GM18519 (cell line): ENCODE measurements around the gene CRB1.
"Not testable (repeated sequence)": the region's sequence is repeated elsewhere in the genome, so short reads cannot be mapped to it uniquely, and the experiment has no call there.

Source experiments
- ATAC-seq: cut with Tn5 transposase; IDR thresholded peaks from one replicate; pipeline ENCODE4 v1.9.1; 2021; ENCODE audit warnings: mild to moderate bottlenecking, moderate library complexity; ENCODE audit not compliant: unreplicated experiment, low FRiP score

Gene CRB1

DNA sequence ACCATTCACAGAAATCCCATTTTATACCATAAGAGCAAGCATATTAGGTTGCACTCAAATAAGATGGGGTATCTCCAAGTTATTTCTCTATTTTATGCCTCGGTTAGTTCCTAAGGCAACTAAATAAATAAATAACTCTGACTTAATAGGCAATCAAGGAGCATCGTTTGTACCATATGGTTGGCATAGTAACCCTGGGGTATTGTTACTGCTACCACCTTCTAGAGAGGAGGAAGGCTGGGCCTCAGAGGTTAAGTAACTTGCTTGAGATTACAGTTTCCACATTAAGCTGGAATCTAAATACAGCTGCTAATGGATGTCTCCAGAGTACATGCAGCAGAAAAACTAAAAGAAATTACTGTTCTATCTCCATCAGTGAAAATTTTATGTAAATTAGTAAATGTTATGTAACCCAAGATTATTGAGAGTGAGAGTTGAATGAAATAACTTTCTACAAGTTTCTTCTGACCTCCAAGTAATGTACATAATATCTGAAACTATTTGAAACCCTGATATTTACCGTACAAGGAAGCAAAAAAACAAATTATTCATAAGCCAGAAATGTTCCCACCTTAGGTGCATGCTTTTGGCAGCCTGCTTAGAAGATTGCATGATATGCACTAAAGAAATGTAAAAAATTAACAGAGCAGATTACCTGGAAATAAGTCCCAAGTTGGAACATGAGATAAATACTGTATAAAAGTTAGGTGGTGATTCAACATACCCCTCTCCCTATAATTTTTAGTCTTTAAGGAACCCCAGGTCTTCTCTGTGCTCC lies 127.0 kb downstream of the CRB1 start:
- no peak for ATAC-seq

DNA sequence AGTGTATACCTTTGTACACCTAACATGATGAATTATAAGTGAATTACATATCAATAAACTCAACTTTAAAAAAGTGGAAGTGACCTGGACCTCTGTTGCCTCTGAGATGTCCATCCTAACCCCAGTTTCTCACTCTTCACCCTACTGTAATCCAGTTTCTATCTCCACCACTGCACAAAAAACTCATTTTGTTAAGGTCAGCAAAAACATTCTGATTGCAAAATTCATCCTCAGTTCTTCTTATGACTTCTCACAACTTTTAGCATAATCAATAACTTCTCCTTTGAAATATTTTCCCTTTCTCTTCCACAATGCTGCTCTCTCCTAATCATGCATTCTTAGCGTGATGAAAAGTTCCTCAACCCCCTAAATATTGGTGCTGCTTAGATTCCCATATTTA lies 129.8 kb downstream of the CRB1 start:
- ATAC-seq = no peak

DNA sequence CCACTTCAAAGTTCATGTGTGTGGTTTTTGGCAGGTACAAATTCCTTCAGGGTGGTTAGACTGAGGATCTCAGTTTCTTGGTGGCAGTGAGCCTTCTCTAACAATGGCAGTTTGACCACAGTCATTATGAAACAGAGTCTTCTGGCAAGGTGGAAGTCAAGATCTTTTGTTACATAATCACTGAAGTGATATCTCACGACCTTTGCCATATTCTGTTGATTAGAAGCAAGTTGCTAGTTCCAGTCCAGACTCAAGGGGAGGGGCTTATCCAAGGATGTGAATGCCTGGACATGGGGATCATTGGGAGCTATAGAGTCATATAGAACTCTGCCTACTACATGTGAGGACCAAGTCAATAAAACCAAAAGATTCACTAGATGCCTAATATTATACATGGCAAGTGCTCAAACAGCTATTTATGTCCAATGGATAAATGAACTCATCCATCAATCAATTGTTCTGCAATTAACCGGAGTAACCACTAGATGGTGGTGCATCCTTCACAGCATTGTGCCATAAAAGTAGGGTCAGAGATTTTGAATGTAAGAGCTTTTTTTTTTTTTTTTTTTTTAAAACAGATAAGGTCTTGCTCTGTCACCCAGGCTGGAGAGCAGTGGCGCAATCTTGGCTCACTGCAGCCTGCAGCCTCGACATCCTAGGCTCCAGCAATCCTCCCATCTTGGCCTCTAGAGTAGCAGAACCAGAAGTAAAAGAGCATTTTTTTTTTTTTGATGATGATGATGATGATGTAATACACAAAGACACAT lies 131.9 kb downstream of the CRB1 start:
- ATAC-seq = peak; percentile 76

DNA sequence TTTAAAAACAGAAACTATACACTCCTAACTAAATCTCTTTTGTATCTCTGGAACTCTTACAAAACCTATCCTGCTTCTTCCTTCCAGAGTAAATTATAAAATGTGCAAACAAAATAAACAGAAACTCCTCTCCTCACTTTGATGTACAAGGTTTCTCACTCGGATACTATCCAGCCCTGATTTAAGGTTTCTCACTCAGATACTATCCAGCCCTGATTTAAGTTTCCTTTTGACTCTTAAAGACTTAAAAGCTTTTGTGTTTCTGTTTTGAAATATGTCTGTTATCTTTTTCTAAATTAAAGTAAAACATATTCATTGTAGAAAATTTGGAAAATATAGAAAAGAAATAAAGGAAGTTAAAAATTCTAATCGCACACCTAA lies 132.5 kb downstream of the CRB1 start:
- ATAC-seq = no peak

DNA sequence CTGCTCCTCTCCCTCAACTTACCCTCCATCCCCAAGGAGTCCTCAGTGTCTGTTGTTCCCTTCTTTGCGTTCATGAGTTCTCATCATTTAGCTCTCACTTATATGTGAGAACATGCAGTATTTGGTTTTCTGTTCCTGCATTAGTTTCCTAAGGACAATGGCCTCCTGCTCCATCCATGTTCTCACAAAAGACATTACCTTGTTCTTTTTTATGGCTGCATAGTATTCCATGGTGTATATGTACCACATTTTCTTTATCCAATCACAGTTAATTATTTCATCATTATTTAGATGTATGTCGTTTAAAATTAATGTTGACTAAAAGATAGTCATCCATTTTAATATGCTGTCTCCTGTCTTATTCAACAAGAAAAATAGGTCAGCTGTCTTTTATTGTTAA lies 134.1 kb downstream of the CRB1 start:
- no peak for ATAC-seq

DNA sequence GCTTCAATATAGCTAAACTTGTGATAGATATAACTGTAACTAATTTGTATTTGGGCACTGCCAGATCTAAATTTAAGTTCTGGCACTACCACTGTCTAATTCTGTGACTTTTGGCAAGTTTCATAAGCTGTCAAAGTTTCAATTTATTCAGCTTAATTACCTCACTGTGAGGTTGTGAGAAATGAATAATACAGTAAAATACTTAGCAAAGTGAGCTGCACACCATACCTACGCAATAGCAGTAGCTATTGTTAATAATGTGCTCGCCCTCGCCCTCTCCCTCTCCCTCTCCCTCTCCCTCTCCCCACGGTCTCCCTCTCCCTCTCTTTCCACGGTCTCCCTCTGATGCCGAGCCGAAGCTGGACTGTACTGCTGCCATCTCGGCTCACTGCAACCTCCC lies 136.7 kb downstream of the CRB1 start:
- not testable (repeated sequence) for ATAC-seq

DNA sequence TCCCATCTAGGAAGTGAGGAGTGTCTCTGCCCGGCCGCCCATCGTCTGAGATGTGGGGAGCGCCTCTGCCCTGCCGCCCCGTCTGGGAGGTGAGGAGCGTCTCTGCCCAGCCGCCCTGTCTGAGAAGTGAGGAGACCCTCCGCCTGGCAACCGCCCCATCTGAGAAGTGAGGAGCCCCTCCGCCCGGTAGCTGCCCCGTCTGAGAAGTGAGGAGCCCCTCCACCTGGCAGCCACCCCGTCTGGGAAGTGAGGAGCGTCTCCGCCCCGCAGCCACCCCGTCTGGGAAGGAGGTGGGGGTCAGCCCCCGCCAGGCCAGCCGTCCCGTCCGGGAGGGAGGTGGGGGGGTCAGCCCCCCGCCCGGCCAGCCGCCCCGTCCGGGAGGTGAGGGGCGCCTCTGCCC lies 137.6 kb downstream of the CRB1 start:
- ATAC-seq = not testable (repeated sequence)

DNA sequence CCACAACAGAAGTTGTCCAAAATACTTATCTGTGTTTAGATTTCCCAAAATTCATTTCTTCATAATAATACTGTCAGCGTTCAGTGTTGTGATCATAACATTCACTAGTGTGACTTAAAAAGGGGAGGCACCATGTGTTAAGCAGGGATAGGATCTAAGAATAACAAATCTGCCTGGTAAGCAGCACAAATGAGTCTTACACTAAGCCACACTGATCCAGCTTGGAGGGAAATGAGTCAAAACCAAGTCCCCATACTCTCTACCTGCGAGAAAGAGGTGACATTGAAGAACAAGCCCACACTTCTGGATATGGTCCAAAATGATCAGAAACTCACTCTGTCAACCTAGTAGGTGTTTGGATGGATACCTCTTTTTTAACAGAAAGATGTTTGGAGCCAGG lies 145.5 kb downstream of the CRB1 start:
- ATAC-seq = no peak

DNA sequence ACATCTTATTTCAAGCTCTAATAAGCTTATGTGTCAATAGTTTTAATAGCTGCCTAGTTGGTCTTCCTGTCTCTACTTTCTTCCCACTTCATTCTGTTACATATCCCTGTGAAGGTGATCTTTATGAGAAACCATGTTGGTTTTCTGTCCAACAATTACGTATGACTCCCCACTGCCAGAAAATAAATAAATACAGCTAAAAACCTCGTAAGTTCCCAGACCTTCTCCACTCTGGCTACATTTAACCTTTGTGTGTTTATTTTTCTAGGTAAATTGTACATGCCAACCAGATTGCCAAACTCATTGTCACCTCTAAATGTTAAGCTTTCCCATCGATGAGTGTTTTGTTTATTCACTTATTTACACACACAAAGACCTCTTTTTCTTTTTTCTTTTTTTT lies 147.2 kb downstream of the CRB1 start:
- no peak for ATAC-seq

DNA sequence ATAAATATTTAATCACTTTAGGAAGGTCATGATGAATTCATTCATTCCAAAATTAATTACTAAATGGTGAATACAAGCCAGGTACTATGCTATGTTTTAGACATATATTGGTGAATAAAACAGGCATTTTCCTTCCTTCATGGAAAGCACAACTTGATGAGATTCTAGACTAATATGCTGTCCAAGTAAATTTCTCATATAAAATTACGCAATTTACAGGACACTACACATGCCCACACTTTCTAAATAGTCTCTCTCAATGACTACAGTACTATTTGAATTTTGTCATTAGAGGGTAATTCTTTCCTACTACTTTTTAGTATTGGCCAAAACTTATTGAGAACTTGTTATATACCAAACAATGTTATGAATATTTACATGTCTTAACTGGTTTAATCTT lies 150.6 kb downstream of the CRB1 start:
- ATAC-seq = no peak

DNA sequence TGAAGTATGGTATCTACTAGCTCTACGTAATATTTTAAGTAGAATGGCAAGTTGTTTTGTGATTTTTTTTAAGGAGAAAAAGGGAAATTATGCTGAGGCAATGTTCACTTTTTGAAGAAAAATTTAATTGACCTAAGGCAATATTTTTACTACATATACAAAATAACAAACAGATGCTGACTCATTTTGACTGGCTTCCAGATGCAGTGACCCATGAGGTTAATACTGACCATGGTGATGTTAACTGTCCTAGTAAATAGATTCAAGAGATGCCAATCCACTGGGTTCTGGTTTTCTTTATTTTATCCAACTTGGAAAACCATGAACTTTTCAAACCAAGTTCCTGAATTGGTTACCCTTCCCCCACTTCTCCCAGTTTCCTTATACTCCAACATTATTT lies 154.9 kb downstream of the CRB1 start:
- ATAC-seq = no peak

DNA sequence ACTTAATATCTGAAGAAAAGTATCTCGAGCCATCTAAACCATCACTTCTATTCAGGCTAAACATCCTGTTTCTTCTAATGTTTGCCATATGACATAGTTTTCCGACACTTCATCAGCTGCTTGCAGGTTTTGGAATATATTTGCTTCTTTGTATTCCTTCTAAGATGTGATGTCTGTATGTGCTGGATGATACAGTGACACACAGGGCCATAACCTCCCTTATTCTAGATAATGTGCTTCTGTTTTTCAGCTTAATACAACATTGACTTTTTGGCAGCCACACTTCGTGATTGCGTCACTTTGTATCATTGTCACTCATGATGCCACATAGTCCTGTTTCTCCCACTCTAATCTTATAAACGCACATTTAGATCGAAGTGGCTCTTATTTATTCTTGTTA lies 156.3 kb downstream of the CRB1 start:
- ATAC-seq = no peak

DNA sequence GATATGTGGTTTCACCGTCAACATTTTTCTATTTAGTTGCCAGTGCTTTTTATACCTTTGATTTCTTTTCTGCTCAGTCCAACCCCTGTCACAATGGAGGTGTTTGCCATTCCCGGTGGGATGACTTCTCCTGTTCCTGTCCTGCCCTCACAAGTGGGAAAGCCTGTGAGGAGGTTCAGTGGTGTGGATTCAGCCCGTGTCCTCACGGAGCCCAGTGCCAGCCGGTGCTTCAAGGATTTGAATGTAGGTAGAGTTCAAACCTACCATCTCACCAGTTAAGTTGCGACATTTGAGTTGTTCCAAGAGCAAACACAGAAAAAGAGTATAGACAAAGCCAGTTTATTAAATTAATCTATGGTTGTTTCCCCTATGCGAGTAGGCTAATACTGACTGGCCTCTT lies 161.3 kb downstream of the CRB1 start:
- ATAC-seq = no peak

DNA sequence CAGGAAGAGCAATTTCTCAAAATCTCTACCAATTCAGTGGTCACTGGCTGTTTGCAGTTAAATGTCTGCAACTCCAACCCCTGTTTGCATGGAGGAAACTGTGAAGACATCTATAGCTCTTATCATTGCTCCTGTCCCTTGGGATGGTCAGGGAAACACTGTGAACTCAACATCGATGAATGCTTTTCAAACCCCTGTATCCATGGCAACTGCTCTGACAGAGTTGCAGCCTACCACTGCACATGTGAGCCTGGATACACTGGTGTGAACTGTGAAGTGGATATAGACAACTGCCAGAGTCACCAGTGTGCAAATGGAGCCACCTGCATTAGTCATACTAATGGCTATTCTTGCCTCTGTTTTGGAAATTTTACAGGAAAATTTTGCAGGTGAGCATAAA lies 167.2 kb downstream of the CRB1 start:
- no peak for ATAC-seq

DNA sequence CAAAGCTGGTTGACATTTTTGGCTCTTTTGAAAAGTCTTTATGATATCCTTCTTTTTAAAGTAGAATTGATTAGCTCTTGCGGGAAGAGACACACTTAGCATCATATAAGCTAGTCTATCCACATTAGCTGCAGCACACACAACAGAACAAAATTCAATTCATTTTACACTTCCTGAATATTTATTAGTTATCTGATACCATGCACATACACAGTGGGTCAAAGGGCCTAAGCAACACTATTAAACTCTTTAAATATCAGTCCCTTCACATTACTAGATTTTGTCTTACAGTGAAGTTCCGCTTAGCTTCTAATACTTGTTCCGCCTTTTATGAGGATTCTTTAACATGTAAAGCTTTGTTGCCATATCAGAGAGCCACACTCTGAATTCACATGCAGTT lies 169.5 kb downstream of the CRB1 start:
- ATAC-seq = no peak

DNA sequence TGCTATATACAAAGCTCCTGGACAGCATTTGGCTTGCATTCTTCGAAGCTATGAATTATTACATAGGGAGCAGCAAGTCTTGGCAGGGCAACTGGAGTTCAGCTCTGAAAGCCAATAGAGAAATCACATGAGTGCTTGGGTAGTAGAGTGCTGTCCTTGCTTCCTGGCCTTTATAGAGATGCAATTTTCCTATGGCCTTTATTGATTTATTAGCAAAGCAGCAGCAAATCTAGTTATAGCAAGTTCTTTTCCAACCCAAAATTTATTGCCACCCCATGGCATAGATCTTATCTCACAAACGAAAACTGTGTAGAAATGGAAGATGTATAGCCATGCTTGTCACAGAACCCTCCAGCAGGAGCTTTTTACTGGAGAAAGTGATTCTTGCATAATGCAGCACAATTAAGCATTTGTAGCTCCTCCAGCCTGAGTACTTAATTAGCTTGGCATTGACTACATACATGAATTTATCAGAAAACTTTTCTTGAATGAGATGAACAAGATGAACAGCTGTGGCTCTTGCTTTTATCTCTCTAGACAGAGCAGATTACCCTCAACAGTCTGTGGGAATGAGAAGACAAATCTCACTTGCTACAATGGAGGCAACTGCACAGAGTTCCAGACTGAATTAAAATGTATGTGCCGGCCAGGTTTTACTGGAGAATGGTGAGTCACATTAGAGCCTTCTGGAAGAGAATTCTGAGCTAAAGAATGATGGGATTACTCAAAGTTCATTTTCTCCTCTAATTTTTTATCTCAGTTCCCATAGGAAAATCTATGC lies 170.1 kb downstream of the CRB1 start:
- ATAC-seq = no peak

DNA sequence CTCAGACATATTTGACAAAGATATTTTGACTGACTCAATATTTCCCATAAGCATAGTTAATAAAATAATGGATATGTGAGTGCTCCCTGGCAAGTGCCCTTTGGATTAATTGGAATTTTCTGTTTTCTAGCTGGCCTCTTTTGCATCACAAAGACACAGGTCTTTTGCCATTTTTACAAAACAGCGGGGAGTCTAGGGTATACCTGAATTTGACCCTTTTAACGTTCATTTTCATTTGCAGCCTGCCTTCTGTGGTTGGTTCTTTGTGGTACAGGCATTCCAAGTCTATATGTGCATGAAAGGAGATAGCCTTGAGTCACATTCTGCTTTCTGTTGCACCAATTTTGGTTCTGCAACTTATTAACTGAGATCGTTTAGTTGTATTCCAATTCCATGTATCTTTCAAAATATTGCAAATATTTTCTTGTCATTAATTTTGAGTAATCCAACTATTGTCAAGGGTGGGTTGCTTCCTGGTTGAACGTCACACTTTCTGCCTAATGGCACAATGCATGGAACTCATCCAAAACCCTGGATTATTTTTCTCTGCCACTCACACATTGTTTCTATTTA lies 171.7 kb downstream of the CRB1 start:
- ATAC-seq = no peak

DNA sequence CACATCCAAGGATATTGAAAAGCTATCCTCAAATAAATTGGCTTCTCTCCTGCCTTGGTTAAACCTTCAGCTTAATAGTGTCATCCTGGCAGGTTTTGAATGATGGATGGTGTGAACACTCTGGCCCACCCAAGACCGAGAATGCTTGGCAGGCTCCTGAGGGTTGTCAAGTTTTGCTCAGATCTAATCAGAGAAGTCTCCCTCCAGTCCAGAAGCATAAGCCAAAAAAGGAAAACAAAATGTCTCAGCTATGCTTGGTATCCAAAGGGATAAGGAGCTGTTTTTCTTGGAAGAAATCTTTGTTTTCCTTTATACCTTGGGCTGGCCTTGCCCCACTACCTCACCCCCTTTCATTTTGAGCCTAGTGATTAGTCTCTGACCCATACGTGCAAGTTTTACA lies 172.7 kb downstream of the CRB1 start:
- no peak for ATAC-seq

DNA sequence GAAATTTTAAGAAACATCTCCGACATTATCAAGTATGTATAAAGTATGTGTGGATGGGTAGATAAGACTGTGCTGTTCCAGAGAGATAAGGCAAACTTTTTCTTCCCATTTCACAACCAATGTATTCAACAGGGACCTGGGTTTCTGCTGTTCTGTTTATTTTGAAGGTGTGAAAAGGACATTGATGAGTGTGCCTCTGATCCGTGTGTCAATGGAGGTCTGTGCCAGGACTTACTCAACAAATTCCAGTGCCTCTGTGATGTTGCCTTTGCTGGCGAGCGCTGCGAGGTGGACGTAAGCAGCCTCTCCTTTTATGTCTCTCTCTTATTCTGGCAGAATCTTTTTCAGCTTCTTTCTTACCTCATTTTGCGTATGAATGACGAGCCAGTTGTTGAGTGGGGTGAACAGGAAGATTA lies 174.0 kb downstream of the CRB1 start:
- no peak for ATAC-seq

DNA sequence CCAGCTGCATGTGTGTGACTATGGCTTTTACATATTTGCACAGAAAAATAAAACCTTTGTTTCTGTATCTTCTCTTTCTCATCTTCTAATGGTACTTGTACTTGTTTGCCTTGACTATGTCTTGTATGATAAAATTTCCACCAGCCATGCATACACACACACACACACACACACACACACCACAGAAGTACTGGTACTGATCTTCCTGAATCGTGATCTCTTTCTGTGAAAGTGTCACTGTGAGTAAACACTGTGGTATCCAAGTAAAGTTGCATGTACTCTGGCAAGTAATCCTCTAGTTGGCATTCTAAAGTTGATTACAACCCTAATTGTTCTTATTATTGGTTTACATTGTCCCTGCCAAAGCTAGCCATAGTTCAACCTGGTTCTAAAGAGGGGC lies 176.7 kb downstream of the CRB1 start:
- no peak for ATAC-seq

DNA sequence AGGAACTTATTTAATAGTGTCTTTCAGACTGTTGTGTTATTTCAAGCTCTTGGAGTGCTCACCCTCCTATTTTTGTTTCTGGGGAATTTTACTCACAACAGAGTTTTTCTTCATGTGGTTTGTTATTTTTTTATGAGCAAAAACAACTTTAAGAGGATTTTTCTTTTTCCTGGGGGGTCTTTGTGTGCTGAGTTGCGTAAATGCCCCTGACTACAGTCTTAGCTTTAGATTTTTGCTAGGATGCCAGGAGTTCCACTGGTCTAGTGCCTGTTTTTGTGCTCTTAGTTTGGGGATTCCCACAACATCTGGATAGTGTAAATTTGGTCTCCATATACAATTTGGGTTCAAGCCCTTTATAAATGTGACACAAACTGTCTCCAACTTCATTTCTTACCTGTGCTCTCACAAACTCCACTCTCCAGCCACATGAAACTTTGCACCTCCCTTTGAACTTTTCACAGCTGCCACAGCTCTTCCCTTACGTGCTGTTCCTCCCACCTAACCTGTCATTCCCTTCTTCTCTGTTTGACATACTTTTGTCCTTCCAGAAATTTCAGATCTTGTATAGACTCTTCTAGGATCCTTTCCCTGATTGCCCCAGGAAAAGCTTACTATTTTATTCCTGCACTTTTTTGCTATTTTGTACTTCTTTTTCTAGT lies 180.2 kb downstream of the CRB1 start:
- ATAC-seq = no peak
